GM23338 (cell line): ENCODE results near the gene OPTC.
"Not testable (repeated sequence)": the region's sequence is repeated elsewhere in the genome, so short reads cannot be mapped to it uniquely, and the experiment has no call there.

ENCODE experiments used
- CREB1 ChIP-seq: fragments of 250-450 bp; sonication (Bioruptor Pico); IDR thresholded peaks from 2 replicates; pipeline ENCODE4 v1.5.0; 2020; ENCODE audit warnings: low read depth, mild to moderate bottlenecking, moderate library complexity
- CTCF ChIP-seq, 2 experiments: fragments of 200-600 bp in 1 of 2; sonication (generic) in 1 of 2; conservative IDR thresholded peaks; 2 replicates each; pipeline versions ENCODE4 v1.5.1 to v1.6.1; 2016 to 2017; ENCODE audit warnings: antibody characterized with exemption in 2 of 2, low read depth in 2 of 2, mild to moderate bottlenecking in 2 of 2, moderate library complexity in 1 of 2
- EZH2 ChIP-seq: fragments of 200-600 bp; sonication (generic); IDR thresholded peaks from one replicate; pipeline ENCODE4 v1.8.0; 2017; ENCODE audit warnings: antibody characterized with exemption, mild to moderate bottlenecking, low read depth; ENCODE audit not compliant: unreplicated experiment
- EZH2phosphoT487 ChIP-seq: fragments of 200-600 bp; sonication (generic); IDR thresholded peaks from one replicate; pipeline ENCODE4 v1.8.1; 2018; ENCODE audit warnings: antibody characterized with exemption; ENCODE audit not compliant: unreplicated experiment
- JUNB ChIP-seq: IDR thresholded peaks from one replicate; pipeline ENCODE4 v1.6.1; 2016; ENCODE audit warnings: antibody characterized with exemption; ENCODE audit not compliant: unreplicated experiment
- NANOG ChIP-seq: IDR thresholded peaks from 2 replicates; pipeline ENCODE4 v1.6.1; 2016; ENCODE audit warnings: antibody characterized with exemption, borderline replicate concordance
- POLR2AphosphoS5 ChIP-seq: IDR thresholded peaks from 2 replicates; pipeline ENCODE4 v1.6.1; 2016; ENCODE audit warnings: antibody characterized with exemption, low read depth
- REST ChIP-seq: IDR thresholded peaks from one replicate; pipeline ENCODE4 v1.6.1; 2018; ENCODE audit warnings: antibody characterized with exemption; ENCODE audit not compliant: unreplicated experiment
- STAT1 ChIP-seq: IDR thresholded peaks from one replicate; pipeline ENCODE4 v1.6.1; 2016; ENCODE audit warnings: antibody characterized with exemption; ENCODE audit not compliant: unreplicated experiment
- ZNF331 ChIP-seq: fragments of 250-450 bp; sonication (Bioruptor Pico); IDR thresholded peaks from 2 replicates; pipeline ENCODE4 v1.5.0; 2020; ENCODE audit warnings: low read depth, mild to moderate bottlenecking, moderate library complexity

GRCh38 chr1:203518139-203518538 is 24.2 kb downstream of the OPTC start:
- TF ChIP-seq CTCF (conservative IDR thresholded peaks at IDR 0.05; ENCODE audit: low read depth in 2 of 2); REST; EZH2; POLR2AphosphoS5; EZH2phosphoT487; NANOG; JUNB; ZNF331; CREB1 (CRISPR knock-in tag); STAT1: not testable (repeated sequence)
